ENCODE measurements around the gene PCP4L1.

PCP4L1 gene

GRCh38 chr1:161215076-161215475 lies 43.5 kb upstream of the PCP4L1 start, which contains the start of gene FCER1G:
Gene FCER1G, plus strand, starts transcription at chr1:161215295. Its CDS starts 27 bp downstream, at chr1:161215322.
- H3K4me2 ChIP-seq (ENCODE audit: insufficient read depth, low read length), result no peak within 1 kb of the TSS
- no peak for DNase-seq
- H3K4me3 ChIP-seq (ENCODE audit: low read depth in 1 of 2, low read length in 2 of 2), result no peak within 1 kb of the TSS
- H3K9me3 ChIP-seq (ENCODE audit: insufficient read depth, low read length, severe bottlenecking), result no peaks in the 10 kb centered on the region
- H3K9ac ChIP-seq (ENCODE audit: low read depth, low read length), result no peak within 1 kb of the TSS
- H3K27ac ChIP-seq (ENCODE audit: low read length), result no peak within 1 kb of the TSS
- H3K36me3 ChIP-seq (ENCODE audit: insufficient read depth, low read length), result peaks cover 49% of the 10 kb centered on the region
- no peaks in the 10 kb centered on the region for H4K20me1 ChIP-seq (ENCODE audit: insufficient read depth, low read length)
- H2AFZ ChIP-seq (ENCODE audit: low read depth, low read length), result no peak within 1 kb of the TSS
- no peaks in the 10 kb centered on the region for H3K27me3 ChIP-seq (ENCODE audit: insufficient read depth, low read length, poor library complexity)
- TF ChIP-seq CTCF (IDR thresholded peaks at IDR 0.05; ENCODE audit: borderline replicate concordance, extremely low read depth, low read length, poor library complexity, severe bottlenecking), result no peak
- TF ChIP-seq EZH2 (IDR thresholded peaks at IDR 0.05; ENCODE audit: borderline replicate concordance, low read depth, low read length, severe bottlenecking), result no peak
- ATAC-seq (ENCODE audit: insufficient read depth, low read depth), result peak; percentile 31; the same call in 1 of the 3 replicates
- H3K79me2 ChIP-seq (ENCODE audit: insufficient read depth, low read length), result no peaks in the 10 kb centered on the region
- no peaks in the 10 kb centered on the region for H3K4me1 ChIP-seq (ENCODE audit: insufficient read depth, low read length)

GRCh38 chr1:161216945-161217712 lies 41.4 kb upstream of the PCP4L1 start:
- no peak for TF ChIP-seq EZH2 (IDR thresholded peaks at IDR 0.05; ENCODE audit: borderline replicate concordance, low read depth, low read length, severe bottlenecking)
- TF ChIP-seq CTCF (IDR thresholded peaks at IDR 0.05; ENCODE audit: borderline replicate concordance, extremely low read depth, low read length, poor library complexity, severe bottlenecking), result no peak
- H3K4me1 ChIP-seq (ENCODE audit: insufficient read depth, low read length), result no peaks in the 10 kb centered on the region
- no peak overlapping the region for H3K27ac ChIP-seq (ENCODE audit: low read length)
- H3K36me3 ChIP-seq (ENCODE audit: insufficient read depth, low read length), result peaks cover 29% of the 10 kb centered on the region
- no peak overlapping the region for H2AFZ ChIP-seq (ENCODE audit: low read depth, low read length)
- DNase-seq, result no peak
- no peaks in the 10 kb centered on the region for H4K20me1 ChIP-seq (ENCODE audit: insufficient read depth, low read length)
- no peaks in the 10 kb centered on the region for H3K27me3 ChIP-seq (ENCODE audit: insufficient read depth, low read length, poor library complexity)
- H3K4me2 ChIP-seq (ENCODE audit: insufficient read depth, low read length), result no peak overlapping the region
- ATAC-seq (ENCODE audit: insufficient read depth, low read depth), result no peak
- no peak overlapping the region for H3K9ac ChIP-seq (ENCODE audit: low read depth, low read length)
- no peaks in the 10 kb centered on the region for H3K9me3 ChIP-seq (ENCODE audit: insufficient read depth, low read length, severe bottlenecking)
- H3K4me3 ChIP-seq (ENCODE audit: low read depth in 1 of 2, low read length in 2 of 2), result no peak overlapping the region
- H3K79me2 ChIP-seq (ENCODE audit: insufficient read depth, low read length), result no peaks in the 10 kb centered on the region

- H3K27me3 ChIP-seq (ENCODE audit: insufficient read depth, low read length, poor library complexity), result no peaks in the 10 kb centered on the region
- H4K20me1 ChIP-seq (ENCODE audit: insufficient read depth, low read length), result no peaks in the 10 kb centered on the region
- H3K27ac ChIP-seq (ENCODE audit: low read length), result no peak overlapping the region
- H3K4me1 ChIP-seq (ENCODE audit: insufficient read depth, low read length), result no peaks in the 10 kb centered on the region
- ATAC-seq (ENCODE audit: insufficient read depth, low read depth) (no peak), DNase-seq (no peak)
- TF ChIP-seq EZH2 (IDR thresholded peaks at IDR 0.05; ENCODE audit: borderline replicate concordance, low read depth, low read length, severe bottlenecking) (no peak), CTCF (IDR thresholded peaks at IDR 0.05; ENCODE audit: borderline replicate concordance, extremely low read depth, low read length, poor library complexity, severe bottlenecking) (no peak)
- no peak overlapping the region for H3K4me2 ChIP-seq (ENCODE audit: insufficient read depth, low read length)
- no peaks in the 10 kb centered on the region for H3K9me3 ChIP-seq (ENCODE audit: insufficient read depth, low read length, severe bottlenecking)
- H3K4me3 ChIP-seq (ENCODE audit: low read depth in 1 of 2, low read length in 2 of 2), result no peak overlapping the region
- no peak overlapping the region for H2AFZ ChIP-seq (ENCODE audit: low read depth, low read length)
- no peak overlapping the region for H3K9ac ChIP-seq (ENCODE audit: low read depth, low read length)
- H3K36me3 ChIP-seq (ENCODE audit: insufficient read depth, low read length), result peaks cover 22% of the 10 kb centered on the region
- H3K79me2 ChIP-seq (ENCODE audit: insufficient read depth, low read length), result no peaks in the 10 kb centered on the region
Measured at GRCh38 chr1:161217831-161218230, 40.7 kb upstream of the PCP4L1 start.
